H1 (cell line): Measurements from ENCODE around the gene WSCD2. TPM values are rescaled to one million over a fixed set of nuclear protein-coding genes. Genes with fewer than 3 reads are reported as not detected.

Experiments
- CTCF ChIA-PET: fragments of 300-600 bp; sonication (Branson Sonifier 250); formaldehyde crosslinking; loops from one replicate; lab custom pipeline; 2021; ENCODE audit not compliant: partially characterized antibody; lab: Charles Lee
- POLR2A ChIA-PET: fragments of 300-600 bp; sonication (Branson Sonifier 250); formaldehyde crosslinking; loops from one replicate; lab custom pipeline; 2021; ENCODE audit warnings: inconsistent platforms; ENCODE audit not compliant: partially characterized antibody; lab: Charles Lee
- DNase-seq, 2 experiments: peaks; one replicate each; pipeline versions ENCODE4 v3.0.0 to v3.0.0-alpha.2; 2010 to 2022; ENCODE audit warnings: low spot score in 2 of 2, low read depth in 1 of 2, mixed read lengths in 1 of 2
- FAIRE-seq: peaks from 2 replicates; lab custom pipeline; 2011; peaks lifted over from hg19 to GRCh38; lab: Jason Lieb, UNC
- H2AFZ ChIP-seq: 2 replicates; pipeline ENCODE4 v1.8.1; 2012; ENCODE audit warnings: low read length, inconsistent platforms
- H2AK5ac ChIP-seq: 2 replicates; pipeline ENCODE4 v1.6.1; 2013; ENCODE audit warnings: low read depth, low read length
- H2BK120ac ChIP-seq: replicated peaks from 2 replicates; pipeline ENCODE3; 2013; ENCODE audit warnings: low read depth, low read length, inconsistent platforms
- H2BK12ac ChIP-seq: 2 replicates; pipeline ENCODE4 v1.6.1; 2013; ENCODE audit warnings: low read depth, low read length
- H2BK15ac ChIP-seq: 2 replicates; pipeline ENCODE4 v1.6.1; 2013; ENCODE audit warnings: low read length
- H2BK20ac ChIP-seq: 2 replicates; pipeline ENCODE4 v1.6.1; 2013; ENCODE audit warnings: low read length
- H2BK5ac ChIP-seq: 2 replicates; pipeline ENCODE4 v1.6.1; 2013; ENCODE audit warnings: low read depth, low read length
- H3K14ac ChIP-seq: 2 replicates; pipeline ENCODE4 v1.6.1; 2013; ENCODE audit warnings: inconsistent platforms; ENCODE audit not compliant: insufficient read length
- H3K18ac ChIP-seq: 2 replicates; pipeline ENCODE4 v1.6.1; 2013; ENCODE audit warnings: low read length; ENCODE audit errors: extremely low read depth
- H3K23ac ChIP-seq: 2 replicates; pipeline ENCODE4 v1.6.1; 2013; ENCODE audit warnings: inconsistent platforms; ENCODE audit not compliant: insufficient read length
- H3K23me2 ChIP-seq: 2 replicates; pipeline ENCODE4 v1.6.1; 2013; ENCODE audit warnings: low read depth, low read length
- H3K27ac ChIP-seq: 2 replicates; pipeline ENCODE4 v1.6.1; 2011; ENCODE audit warnings: low read depth, low read length, inconsistent platforms
- H3K27me3 ChIP-seq, 4 experiments: replicated peaks in 1 of 4; 1 replicate in 1 of 4; 2 replicates in 3 of 4; pipeline versions ENCODE4 v1.6.1 to v1.8.1; 2011 to 2013; ENCODE audit warnings: low read length in 3 of 4, mild to moderate bottlenecking in 3 of 4, inconsistent platforms in 2 of 4, mixed read lengths in 2 of 4, moderate library complexity in 1 of 4; ENCODE audit not compliant: control insufficient read depth in 3 of 4, insufficient read depth in 3 of 4; ENCODE audit errors: extremely low read depth in 1 of 4
- H3K36me3 ChIP-seq, 4 experiments: 2 replicates each; pipeline versions ENCODE4 v1.6.1 to v1.8.1; 2011 to 2013; ENCODE audit warnings: mild to moderate bottlenecking in 4 of 4, low read length in 3 of 4, moderate library complexity in 2 of 4, control low read depth in 1 of 4, inconsistent platforms in 1 of 4; ENCODE audit not compliant: insufficient read depth in 4 of 4, control insufficient read depth in 2 of 4
- H3K4ac ChIP-seq: replicated peaks from 2 replicates; pipeline ENCODE3; 2013; ENCODE audit warnings: low read length, low read depth, mixed read lengths, inconsistent platforms; ENCODE audit not compliant: insufficient read length
- H3K4me1 ChIP-seq, 4 experiments: replicated peaks in 1 of 4; 1 replicate in 1 of 4; 2 replicates in 3 of 4; pipeline versions ENCODE4 v1.6.1 to v1.8.1; 2011 to 2013; ENCODE audit warnings: low read length in 3 of 4, inconsistent platforms in 2 of 4, mixed read lengths in 1 of 4; ENCODE audit not compliant: insufficient read depth in 4 of 4, control insufficient read depth in 3 of 4
- H3K4me2 ChIP-seq, 2 experiments: 2 replicates each; pipeline versions ENCODE4 v1.6.1 to v1.8.1; 2011 to 2013; ENCODE audit warnings: low read depth in 2 of 2, low read length in 2 of 2, control low read depth in 1 of 2, inconsistent platforms in 1 of 2, mild to moderate bottlenecking in 1 of 2; ENCODE audit not compliant: insufficient read depth in 1 of 2
- H3K4me3 ChIP-seq, 4 experiments: fragments of 200-600, 300-600 bp in 1 of 4; sonication (generic), shearing (Covaris generic), sonication (Bioruptor Twin) in 1 of 4; 2 replicates each; pipeline versions ENCODE4 v1.5.1 to v1.8.1; 2011 to 2016; ENCODE audit warnings: low read length in 4 of 4, low read depth in 3 of 4, control low read depth in 2 of 4, inconsistent platforms in 2 of 4, mild to moderate bottlenecking in 2 of 4, mixed read lengths in 1 of 4, moderate library complexity in 1 of 4; ENCODE audit not compliant: insufficient read depth in 2 of 4; ENCODE audit errors: extremely low read depth in 1 of 4
- H3K56ac ChIP-seq: replicated peaks from 2 replicates; pipeline ENCODE3; 2013; ENCODE audit warnings: low read depth, mild to moderate bottlenecking, mixed read lengths, low read length, inconsistent platforms; ENCODE audit not compliant: insufficient read length
- H3K79me1 ChIP-seq: 2 replicates; pipeline ENCODE4 v1.6.1; 2013; ENCODE audit warnings: low read depth, low read length, control low read depth
- H3K79me2 ChIP-seq, 2 experiments: 2 replicates each; pipeline versions ENCODE4 v1.6.1 to v1.8.1; 2012 to 2013; ENCODE audit warnings: low read length in 2 of 2, mild to moderate bottlenecking in 2 of 2, inconsistent platforms in 1 of 2; ENCODE audit not compliant: insufficient read depth in 2 of 2, control insufficient read depth in 1 of 2
- H3K9ac ChIP-seq, 4 experiments: replicated peaks in 1 of 4; 1 replicate in 1 of 4; 2 replicates in 3 of 4; pipeline versions ENCODE4 v1.6.1 to v1.8.1; 2011 to 2013; ENCODE audit warnings: low read depth in 3 of 4, low read length in 3 of 4, control low read depth in 2 of 4, mild to moderate bottlenecking in 2 of 4, moderate library complexity in 2 of 4, inconsistent platforms in 1 of 4; ENCODE audit errors: extremely low read depth in 1 of 4
- H3K9me3 ChIP-seq, 2 experiments: 2 replicates each; pipeline versions ENCODE4 v1.6.1 to v1.8.1; 2012 to 2013; ENCODE audit warnings: mild to moderate bottlenecking in 2 of 2, moderate library complexity in 2 of 2, control low read depth in 1 of 2, inconsistent platforms in 1 of 2, low read depth in 1 of 2, low read length in 1 of 2, mixed read lengths in 1 of 2; ENCODE audit not compliant: insufficient read depth in 2 of 2
- H4K20me1 ChIP-seq, 2 experiments: replicated peaks in 1 of 2; 2 replicates each; pipeline versions ENCODE3 to v1.8.1; 2011 to 2013; ENCODE audit warnings: inconsistent platforms in 2 of 2, low read length in 2 of 2, mild to moderate bottlenecking in 1 of 2; ENCODE audit not compliant: insufficient read depth in 2 of 2, control insufficient read depth in 1 of 2
- H4K5ac ChIP-seq: 2 replicates; pipeline ENCODE4 v1.6.1; 2013; ENCODE audit warnings: low read length, low read depth, mixed read lengths, inconsistent platforms; ENCODE audit not compliant: insufficient read length
- H4K8ac ChIP-seq: 2 replicates; pipeline ENCODE4 v1.8.0; 2013; ENCODE audit warnings: mild to moderate bottlenecking, moderate library complexity, low read length, inconsistent platforms; ENCODE audit not compliant: insufficient read depth; ENCODE audit errors: extremely low read depth
- H4K91ac ChIP-seq: replicated peaks from 2 replicates; pipeline ENCODE3; 2013; ENCODE audit warnings: low read length, mixed read lengths, inconsistent platforms; ENCODE audit not compliant: insufficient read length
- BRCA1 ChIP-seq: IDR thresholded peaks from 2 replicates; pipeline ENCODE4 v1.6.1; 2012; ENCODE audit warnings: low read depth, low read length, improper control_type of control experiment
- CHD2 ChIP-seq: IDR thresholded peaks from 2 replicates; pipeline ENCODE4 v1.6.1; 2012; ENCODE audit warnings: low read length, improper control_type of control experiment
- EGR1 ChIP-seq: IDR thresholded peaks from 2 replicates; pipeline ENCODE4 v1.6.1; 2011; ENCODE audit warnings: low read depth, low read length, borderline replicate concordance
- EZH2 ChIP-seq: fragments of 200-600 bp; sonication (generic); IDR thresholded peaks from 2 replicates; pipeline ENCODE4 v1.7.1; 2012; ENCODE audit warnings: low read depth, mild to moderate bottlenecking, moderate library complexity, low read length, inconsistent platforms; ENCODE audit not compliant: severe bottlenecking
- GABPA ChIP-seq: IDR thresholded peaks from 2 replicates; pipeline ENCODE4 v1.6.1; 2011; ENCODE audit warnings: mild to moderate bottlenecking, low read length, moderate library complexity, borderline replicate concordance; ENCODE audit not compliant: insufficient read depth
- HDAC2 ChIP-seq, 2 experiments: fragments of 300-600 bp in 1 of 2; sonication (generic) in 1 of 2; IDR thresholded peaks; 2 replicates each; pipeline ENCODE4 v1.6.1; 2011 to 2012; ENCODE audit warnings: low read depth in 2 of 2, low read length in 2 of 2, mild to moderate bottlenecking in 2 of 2, moderate library complexity in 2 of 2, borderline replicate concordance in 1 of 2, inconsistent platforms in 1 of 2
- JUND ChIP-seq: IDR thresholded peaks from 2 replicates; pipeline ENCODE4 v1.6.1; 2011; ENCODE audit warnings: mild to moderate bottlenecking, improper control_type of control experiment, low read length
- KDM4A ChIP-seq: IDR thresholded peaks from one replicate; pipeline ENCODE4 v1.7.1; 2012; ENCODE audit warnings: low read depth, mild to moderate bottlenecking, moderate library complexity, low read length, inconsistent platforms; ENCODE audit not compliant: severe bottlenecking
- POU5F1 ChIP-seq: IDR thresholded peaks from 2 replicates; pipeline ENCODE4 v1.6.1; 2011; ENCODE audit warnings: low read depth, mild to moderate bottlenecking, low read length, moderate library complexity
- RAD21 ChIP-seq, 2 experiments: IDR thresholded peaks in 1 of 2; conservative IDR thresholded peaks in 1 of 2; 2 replicates each; pipeline ENCODE4 v1.6.1; 2011; ENCODE audit warnings: low read depth in 2 of 2, low read length in 2 of 2, improper control_type of control experiment in 1 of 2, inconsistent platforms in 1 of 2, mild to moderate bottlenecking in 1 of 2, moderate library complexity in 1 of 2
- SAP30 ChIP-seq: fragments of 300-600 bp; sonication (generic); IDR thresholded peaks from 2 replicates; pipeline ENCODE4 v1.7.1; 2012; ENCODE audit warnings: low read length, moderate library complexity, mild to moderate bottlenecking, inconsistent platforms; ENCODE audit not compliant: insufficient read depth, insufficient replicate concordance
- SIN3A ChIP-seq, 2 experiments: IDR thresholded peaks in 1 of 2; conservative IDR thresholded peaks in 1 of 2; 2 replicates each; pipeline ENCODE4 v1.6.1; 2011 to 2012; ENCODE audit warnings: low read length in 2 of 2, improper control_type of control experiment in 1 of 2, low read depth in 1 of 2, mild to moderate bottlenecking in 1 of 2
- SP4 ChIP-seq: IDR thresholded peaks from 2 replicates; pipeline ENCODE4 v1.6.1; 2012; ENCODE audit warnings: low read length, inconsistent platforms
- TBP ChIP-seq: IDR thresholded peaks from 2 replicates; pipeline ENCODE4 v1.6.1; 2011; ENCODE audit warnings: low read depth, low read length, improper control_type of control experiment
- WGBS, 2 experiments: shearing (Covaris generic) in 1 of 2; methylation state at CpG; one replicate each; pipeline versions ENCODE4 v1.1.6 to v1.1.7; 2013 to 2015; ENCODE audit warnings: low lambda C conversion rate in 2 of 2, mixed read lengths in 2 of 2, inconsistent platforms in 1 of 2, low coverage in 1 of 2, missing lambda C conversion rate in 1 of 2; ENCODE audit not compliant: insufficient replicate concordance in 2 of 2, insufficient coverage in 1 of 2, insufficient read length in 1 of 2; ENCODE audit errors: extremely low coverage in 1 of 2, missing lambda C conversion rate in 1 of 2; 5-methylcytosine and 5-hydroxymethylcytosine counted together
- polyA plus RNA-seq, 7 experiments: library from polyadenylated mRNA; depleted of rRNA in 3 of 7; stranded (reverse) in 5 of 7; unstranded in 2 of 7; fragments of >200 nt in 5 of 7; fragments of 200-250 nt in 2 of 7; gene quantifications; 1 replicate in 5 of 7; 2 replicates in 1 of 7; 4 replicates in 1 of 7; pipeline versions ENCODE4 v1.2.1 to v1.2.3, GENCODE V29; 2011 to 2013; ENCODE audit warnings: missing spikeins in 2 of 7, mixed read lengths in 2 of 7
- total RNA-seq: library from RNA; stranded (reverse); fragmentation: NEBNext Ultra II Directional; extraction: Animal tissue kit (Norgen Biotek cat#: 25700); gene quantifications from 2 replicates; pipeline ENCODE4 v1.2.1, GENCODE V29; 2021

Gene WSCD2
- total and polyA plus RNA-seq, 2 of the 8 experiments (the other 6 are each of a cell fraction or from before 2014, with no cell fraction given): 1.3 to 2.2 TPM

- no peak overlapping the region for H2BK5ac ChIP-seq
- no peak overlapping the region for H4K8ac ChIP-seq
- H2BK20ac ChIP-seq: no peak overlapping the region
- H3K4me3 ChIP-seq: no peak overlapping the region
- peaks cover 3 to 15% (median 9%) of the 10 kb centered on the region in 4 experiments; a peak in 6 of 7 replicates for H3K4me1 ChIP-seq
- no peaks in the 10 kb centered on the region for H4K20me1 ChIP-seq
- H2AFZ ChIP-seq: no peak overlapping the region
- no peaks in the 10 kb centered on the region for H3K36me3 ChIP-seq
- ChIA-PET POLR2A (no interaction called here), CTCF (interaction anchor here (0.6 to 1.5 kb wide), 7 partner anchors 10 to 258 kb away, joined by 3 to 7 read pairs (median 3); no protein-coding TSS in a partner anchor)
- no peaks in the 10 kb centered on the region; a peak in 1 of 4 replicates for H3K9me3 ChIP-seq
- DNase-seq (no peak), FAIRE-seq (no peak)
- H3K79me2 ChIP-seq: no peaks in the 10 kb centered on the region
- no peak overlapping the region for H3K4ac ChIP-seq
- WGBS, 2 experiments: 84% methylated on average over 2 of the region's 2 CpGs; no CpG with 5 or more reads in 1 of the 2 experiments
- no peak overlapping the region for H2AK5ac ChIP-seq
- H4K5ac ChIP-seq: no peak overlapping the region
- no peak overlapping the region for H3K4me2 ChIP-seq
- no peak overlapping the region for H3K9ac ChIP-seq
- H3K23me2 ChIP-seq: no peaks in the 10 kb centered on the region
- no peak overlapping the region for H3K56ac ChIP-seq
- no peak overlapping the region for H2BK12ac ChIP-seq
- H3K18ac ChIP-seq: no peak overlapping the region
- H4K91ac ChIP-seq: no peak overlapping the region
- H2BK120ac ChIP-seq: no peak overlapping the region
- no peaks in the 10 kb centered on the region for H3K79me1 ChIP-seq
- H2BK15ac ChIP-seq: no peak overlapping the region
- no peak overlapping the region for H3K27ac ChIP-seq
- no peak overlapping the region for H3K23ac ChIP-seq
- no peaks in the 10 kb centered on the region for H3K27me3 ChIP-seq
- H3K14ac ChIP-seq: no peak overlapping the region
- TF ChIP-seq BRCA1: no peak
- no peak for TF ChIP-seq RAD21 (IDR thresholded peaks at IDR 0.05 in 1 of 2, conservative IDR thresholded peaks at IDR 0.05 in 1 of 2; ENCODE audit: low read depth in 2 of 2, low read length in 2 of 2)
- TF ChIP-seq EZH2: no peak
- no peak for TF ChIP-seq GABPA
- no peak for TF ChIP-seq SIN3A (conservative IDR thresholded peaks at IDR 0.05 in 1 of 2, IDR thresholded peaks at IDR 0.05 in 1 of 2; ENCODE audit: low read depth in 1 of 2, low read length in 2 of 2)
- no peak for TF ChIP-seq SP4
- TF ChIP-seq TBP: no peak
- TF ChIP-seq POU5F1: no peak
- no peak for TF ChIP-seq CHD2
- TF ChIP-seq SAP30: no peak
- no peak for TF ChIP-seq HDAC2 (IDR thresholded peaks at IDR 0.05; ENCODE audit: borderline replicate concordance in 1 of 2, low read depth in 2 of 2, low read length in 2 of 2)
- TF ChIP-seq KDM4A: no peak
- TF ChIP-seq EGR1: no peak
- no peak for TF ChIP-seq JUND
Observed at GRCh38 chr12:108170164-108170563, 41.1 kb downstream of the WSCD2 start.
